Central memory CD4-positive, alpha-beta T cell (primary cell): Measurements from ENCODE around the gene GPLD1.
A peak's percentile ranks its signal among the peaks of the same experiment; 100 is the strongest.
"Not testable (repeated sequence)": the region's sequence is repeated elsewhere in the genome, so short reads cannot be mapped to it uniquely, and the experiment has no call there.

Experiments used
- DNase-seq: peaks from one replicate; pipeline ENCODE4 v3.0.0; 2022

The GPLD1 gene

DNA sequence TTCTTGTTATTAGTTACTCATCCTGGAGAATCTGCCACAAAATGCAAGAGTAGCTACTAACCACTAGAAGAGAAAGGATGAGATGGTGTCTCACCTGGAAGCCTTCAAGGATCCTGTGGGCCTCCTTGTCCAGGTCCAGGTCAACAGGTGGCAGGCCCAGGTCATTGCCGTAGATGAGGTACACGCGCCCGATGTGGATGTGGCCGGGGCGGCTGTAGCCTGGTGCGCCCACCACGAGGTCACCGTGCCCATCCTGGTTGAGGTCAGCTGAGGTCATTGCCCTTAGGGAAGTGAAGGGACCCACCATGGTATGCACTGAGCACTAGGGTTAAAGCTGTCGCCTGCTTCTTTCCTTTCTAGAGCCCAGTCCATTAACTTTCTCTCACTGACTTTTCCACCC is 35.5 kb downstream of the GPLD1 start:
- DNase-seq: no peak

GRCh38 chr6:24451581-24452388 is 37.6 kb downstream of the GPLD1 start:
- no peak for DNase-seq

DNA sequence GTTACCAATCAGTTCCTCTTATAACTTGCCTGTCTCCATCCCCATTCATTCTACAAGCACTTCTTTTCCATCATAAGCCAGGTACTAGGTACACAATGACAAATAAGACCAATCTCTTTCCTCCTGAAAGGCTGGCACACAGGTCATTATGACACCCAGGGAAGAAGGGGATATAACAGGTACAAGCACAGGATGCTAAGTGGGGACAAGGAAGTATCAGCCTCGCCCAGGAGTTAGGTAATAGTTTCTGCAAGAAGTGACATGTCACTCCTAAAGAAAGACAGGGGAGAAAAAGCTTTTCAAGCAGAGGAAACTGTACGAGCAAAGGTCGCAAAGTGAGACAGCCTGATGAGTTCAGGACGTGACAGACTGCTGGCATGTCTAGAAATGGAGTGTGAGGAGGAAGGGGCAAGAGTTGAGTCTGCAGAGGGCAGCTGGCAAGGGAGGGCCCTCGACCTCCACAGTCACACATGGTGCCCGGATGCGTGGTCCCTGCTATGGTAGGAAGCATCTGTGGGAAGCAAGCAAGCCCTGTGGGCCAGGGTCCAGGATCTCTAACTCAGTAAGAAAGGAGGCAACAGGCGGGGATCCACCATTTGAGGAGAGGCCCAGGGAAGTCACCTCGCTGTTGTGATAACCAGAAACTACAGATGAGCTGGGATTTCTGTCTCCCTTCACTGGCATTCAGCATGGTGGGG is 40.4 kb downstream of the GPLD1 start:
- DNase-seq: no peak

DNA sequence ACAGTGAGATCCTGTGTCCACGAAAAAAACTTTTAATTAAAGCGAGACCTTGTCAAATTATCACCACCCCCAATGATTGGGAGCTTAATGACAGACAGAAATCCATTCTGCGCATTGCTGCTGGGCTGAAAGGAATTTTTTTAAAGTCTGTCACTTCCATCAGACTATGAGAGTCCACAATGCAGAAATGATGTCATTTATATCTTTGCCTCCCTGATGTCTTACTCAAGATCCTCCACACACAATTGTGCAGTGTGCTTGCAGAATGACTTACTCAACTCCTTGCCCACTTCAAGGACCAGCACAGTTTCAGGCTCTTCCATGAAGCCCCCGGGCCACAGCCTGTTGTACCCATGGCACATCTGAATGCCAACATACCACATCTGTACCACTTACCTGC is 41.0 kb downstream of the GPLD1 start:
- DNase-seq: no peak

GRCh38 chr6:24446670-24447069 is 42.7 kb downstream of the GPLD1 start:
- no peak for DNase-seq

GRCh38 chr6:24445704-24446103 is 43.7 kb downstream of the GPLD1 start:
- DNase-seq: no peak

- no peak for DNase-seq
Observed at GRCh38 chr6:24444588-24444987, 44.8 kb downstream of the GPLD1 start.

- no peak for DNase-seq
Observed at GRCh38 chr6:24441599-24441904, 47.8 kb downstream of the GPLD1 start.

- DNase-seq: no peak
Observed at GRCh38 chr6:24440897-24441598, 48.3 kb downstream of the GPLD1 start.

DNA sequence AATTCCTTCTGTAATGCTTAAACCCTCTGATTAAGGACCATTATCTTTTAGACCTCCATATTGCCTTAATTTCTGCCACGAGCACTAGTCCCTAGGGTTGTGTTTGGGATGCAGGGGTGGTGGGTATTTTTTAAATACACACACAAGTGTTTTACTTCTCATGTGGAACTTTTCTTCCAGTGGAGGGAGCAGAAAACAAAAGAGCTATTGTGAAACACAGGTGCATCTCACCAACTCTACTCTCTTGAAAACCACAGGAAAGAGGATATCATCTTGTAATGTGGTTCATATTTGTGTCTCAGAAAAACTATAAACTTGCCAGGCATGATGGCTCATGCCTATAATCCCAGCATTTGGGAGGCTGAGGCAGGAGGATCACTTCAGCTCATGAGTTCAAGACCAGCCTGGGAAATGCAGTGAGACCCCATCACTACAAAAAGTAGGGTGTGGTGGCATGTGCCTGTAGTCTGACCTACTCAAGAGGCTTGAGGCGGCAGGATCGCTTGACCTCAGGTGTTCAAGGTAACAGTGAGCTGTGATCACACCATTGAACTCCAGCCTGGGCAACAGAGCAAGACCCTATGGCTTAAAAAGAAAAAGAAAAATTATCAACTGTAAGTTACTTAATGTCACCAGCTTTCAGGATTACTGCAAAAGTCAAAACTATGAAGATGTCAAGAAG is 49.4 kb downstream of the GPLD1 start:
- DNase-seq: no peak

- no peak for DNase-seq
Observed at GRCh38 chr6:24436979-24437378, 52.4 kb downstream of the GPLD1 start.

GRCh38 chr6:24432611-24433010 is 56.8 kb downstream of the GPLD1 start:
- DNase-seq: no peak

GRCh38 chr6:24431045-24431451 is 58.3 kb downstream of the GPLD1 start:
- DNase-seq: peak; percentile 15

- DNase-seq: no peak
Observed at GRCh38 chr6:24430086-24430485, 59.3 kb downstream of the GPLD1 start.

GRCh38 chr6:24429146-24429545 is 60.2 kb downstream of the GPLD1 start:
- no peak for DNase-seq

GRCh38 chr6:24428615-24429014 is 60.8 kb downstream of the GPLD1 start:
- no peak for DNase-seq

DNA sequence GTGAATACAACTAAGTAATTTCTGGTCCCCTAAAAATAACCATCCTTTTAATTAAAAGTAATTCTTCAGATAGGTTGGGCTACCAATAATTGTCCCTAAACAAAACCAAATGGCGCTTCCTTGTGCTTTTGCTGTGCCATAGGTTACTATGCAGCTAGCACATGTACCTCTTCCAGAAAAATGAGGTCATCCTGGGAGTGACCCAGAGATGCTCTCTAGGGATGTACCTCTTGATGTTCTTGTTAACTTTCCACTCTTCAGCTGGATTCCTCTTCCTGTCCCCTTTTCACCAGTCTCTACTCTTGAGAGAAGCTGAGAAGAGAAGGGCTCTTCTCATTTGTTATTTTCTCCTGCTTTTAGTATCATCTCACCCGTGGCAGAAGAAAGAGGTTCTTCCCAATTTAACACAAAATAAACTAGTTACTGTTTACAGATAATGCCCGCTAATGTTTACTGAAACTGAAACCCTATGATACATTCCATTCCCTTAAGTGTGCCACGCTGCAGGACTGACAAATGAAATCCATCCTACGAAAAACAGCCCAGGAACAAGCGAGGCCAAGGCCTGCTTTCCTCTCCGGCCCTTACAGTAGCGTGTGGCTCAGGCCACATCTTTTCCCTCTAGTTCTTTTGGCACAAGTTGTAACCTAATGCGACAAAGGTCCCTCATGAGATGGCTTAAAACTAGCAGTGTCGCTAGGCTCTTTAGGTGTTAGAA is 62.5 kb downstream of the GPLD1 start:
- DNase-seq: no peak

DNA sequence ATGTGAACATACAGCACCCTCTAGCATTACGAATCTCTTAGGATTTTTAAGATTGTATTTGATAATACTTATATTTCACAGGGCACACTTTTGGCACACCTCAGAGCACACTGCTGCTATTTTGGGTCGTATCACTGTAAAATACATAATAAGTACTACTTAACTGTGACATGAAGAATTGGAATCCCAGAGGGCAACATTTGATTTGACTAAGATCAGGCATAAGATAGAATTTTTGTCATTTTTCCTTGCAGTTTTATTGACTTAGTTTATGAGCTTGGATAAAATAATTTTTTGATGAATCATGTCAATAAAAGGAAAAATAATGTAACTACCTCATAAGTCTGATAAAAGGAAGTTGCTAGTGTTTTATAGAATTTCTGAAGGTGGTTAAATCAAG is 64.3 kb downstream of the GPLD1 start:
- no peak for DNase-seq

DNA sequence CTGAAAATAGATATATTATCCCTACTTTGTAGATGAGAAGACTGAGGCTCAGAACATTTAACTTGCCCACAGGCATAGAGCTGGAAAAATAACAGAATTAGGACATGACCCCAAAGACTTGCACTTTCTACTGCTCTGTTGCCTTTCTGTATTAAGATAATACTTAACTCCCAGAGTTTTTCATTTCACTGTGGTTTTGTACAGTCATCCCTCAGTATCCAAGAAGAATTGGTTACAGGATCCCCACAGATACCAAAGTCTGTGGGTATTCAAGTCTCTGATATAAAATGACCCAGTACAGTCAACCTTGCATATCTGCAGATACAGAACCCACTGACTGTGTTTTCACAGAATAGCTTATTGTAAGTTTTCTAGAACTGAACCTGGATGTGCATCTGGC is 69.9 kb downstream of the GPLD1 start:
- no peak for DNase-seq

- no peak for DNase-seq
Observed at GRCh38 chr6:24415753-24416152, 73.6 kb downstream of the GPLD1 start.

- not testable (repeated sequence) for DNase-seq
Observed at GRCh38 chr6:24414531-24414930, 74.8 kb downstream of the GPLD1 start.

DNA sequence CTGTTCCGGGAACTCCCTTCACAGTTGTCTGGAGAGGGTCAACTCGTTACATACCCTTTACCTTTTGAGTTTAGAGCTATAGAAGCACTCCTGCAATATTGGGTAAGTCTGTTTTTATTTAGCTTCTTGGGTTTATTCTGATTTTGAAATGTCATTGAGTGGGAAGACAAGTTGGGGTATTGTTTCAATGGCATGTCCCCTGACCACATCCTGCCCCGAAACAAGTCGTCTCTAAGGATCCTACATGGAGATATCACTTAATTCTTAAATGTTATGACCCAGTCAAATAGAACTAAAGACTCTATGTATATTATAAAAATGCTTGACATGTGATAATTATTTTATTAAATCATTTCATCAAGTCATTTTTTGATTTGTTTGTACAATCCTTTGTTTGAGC is 77.1 kb downstream of the GPLD1 start:
- no peak for DNase-seq

- no peak for DNase-seq
Observed at GRCh38 chr6:24410622-24411021, 78.8 kb downstream of the GPLD1 start.
